Stimulated activated naive CD4-positive, alpha-beta T cell (primary cell): Measurements from ENCODE around the gene CASP3.

Experiments
- DNase-seq, 6 experiments: peaks; one replicate each; lab custom pipeline; 2025; lab: John Stamatoyannopoulos, UW

CASP3 gene

GRCh38 chr4:184649026-184649970 is at the start of gene CASP3, which contains the start of gene PRIMPOL:
CASP3 (minus strand) TSS chr4:184649447; CDS start chr4:184638453, 10,994 bp downstream.
PRIMPOL (plus strand) TSS chr4:184649738; CDS start chr4:184657141, 7,403 bp downstream.
- DNase-seq = peak; percentile 91 to 96 (median 93)

GRCh38 chr4:184697956-184698355 is 48.7 kb upstream of the CASP3 start:
- DNase-seq = no peak

DNA sequence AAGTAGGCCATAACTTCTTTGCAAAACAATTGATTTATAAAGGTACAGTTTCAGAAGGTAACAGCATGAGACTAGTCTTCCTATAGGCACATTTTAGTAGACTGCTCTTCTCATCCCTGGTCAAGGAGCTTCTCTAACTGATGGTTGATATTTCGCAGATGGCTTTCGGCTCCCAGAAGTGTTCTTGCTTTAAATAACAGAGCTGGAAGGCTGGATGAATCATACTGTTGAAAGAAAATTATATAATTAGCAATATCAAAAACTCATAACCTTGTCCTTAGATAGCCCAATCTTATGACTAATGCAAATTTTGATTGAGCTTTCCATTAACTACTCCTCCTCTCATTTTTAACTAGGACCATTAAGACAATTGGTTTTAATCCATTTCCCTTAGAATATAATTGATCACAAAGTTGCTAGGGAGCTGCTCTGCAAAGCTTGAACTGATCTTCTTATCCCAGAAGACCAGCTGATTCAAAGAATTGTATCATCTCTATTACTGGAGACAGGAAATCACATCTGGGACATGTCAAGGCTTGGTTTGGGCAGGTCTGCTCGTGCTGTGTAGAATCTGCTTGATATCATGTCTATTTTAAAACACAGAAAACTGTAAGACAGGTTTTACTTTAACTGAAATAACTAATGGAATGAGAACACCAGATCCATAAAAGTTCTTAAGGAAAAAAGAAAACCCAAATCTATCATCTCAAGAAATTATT is 46.1 kb upstream of the CASP3 start:
- DNase-seq = no peak

- no peak for DNase-seq
These were observed 45.2 kb upstream of the CASP3 start for GRCh38 chr4:184694412-184694956.

DNA sequence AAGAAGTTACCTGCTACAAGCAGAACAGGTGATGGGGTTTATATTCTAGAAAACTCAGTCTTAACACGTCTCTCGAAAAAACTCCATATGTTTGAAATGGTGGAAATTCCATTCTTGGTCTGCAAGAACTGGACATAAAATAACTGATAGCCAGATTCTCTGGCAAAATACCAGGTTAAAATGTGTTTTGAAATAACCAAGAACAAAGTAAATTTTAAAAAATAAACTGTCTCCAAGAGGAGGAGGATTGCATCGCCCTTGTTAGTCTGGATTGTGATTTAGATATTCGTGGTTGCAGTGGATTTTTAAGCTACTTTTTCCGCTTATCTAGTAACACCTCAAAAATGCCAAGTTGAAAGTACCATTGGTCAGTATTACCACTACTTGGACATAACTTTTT is 43.8 kb upstream of the CASP3 start:
- no peak for DNase-seq

DNA sequence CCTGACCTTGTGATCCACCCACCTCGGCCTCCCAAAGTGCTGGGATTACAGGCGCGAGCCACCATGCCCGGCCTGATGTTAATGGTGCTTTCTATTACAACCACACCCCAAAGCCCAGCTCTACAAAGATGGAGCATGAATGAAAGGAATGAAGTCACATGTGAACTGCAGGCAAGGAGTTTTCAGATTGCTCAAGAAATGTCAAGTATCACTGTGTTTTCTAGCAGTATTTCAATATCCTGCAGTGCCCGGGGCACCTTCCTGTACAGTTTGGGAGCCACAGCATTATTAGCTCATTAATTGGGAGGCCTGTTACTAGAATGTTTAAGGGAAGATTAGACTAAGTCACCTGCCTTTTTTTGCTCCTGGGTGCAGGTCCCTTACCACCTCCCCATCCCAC is 40.4 kb upstream of the CASP3 start:
- DNase-seq = no peak

DNA sequence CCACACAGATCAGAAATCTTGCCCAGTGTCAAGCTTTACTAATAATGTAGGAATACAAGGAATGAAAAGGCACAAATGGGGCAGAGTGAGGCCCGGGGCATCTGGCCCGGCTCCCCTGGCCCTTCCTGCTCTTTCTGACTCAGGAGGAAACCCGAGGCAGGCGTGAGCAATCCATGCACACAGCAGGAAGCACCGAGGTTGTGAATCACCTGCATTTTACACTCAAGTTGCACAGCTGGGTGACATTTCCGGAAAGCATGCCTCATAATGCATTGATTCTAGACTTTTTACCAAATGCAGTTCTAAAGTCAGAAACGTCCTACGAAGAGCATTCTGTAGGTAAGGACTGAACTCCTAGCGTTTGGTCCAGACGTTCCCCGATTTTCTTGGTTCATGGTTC is 39.2 kb upstream of the CASP3 start:
- DNase-seq = no peak

DNA sequence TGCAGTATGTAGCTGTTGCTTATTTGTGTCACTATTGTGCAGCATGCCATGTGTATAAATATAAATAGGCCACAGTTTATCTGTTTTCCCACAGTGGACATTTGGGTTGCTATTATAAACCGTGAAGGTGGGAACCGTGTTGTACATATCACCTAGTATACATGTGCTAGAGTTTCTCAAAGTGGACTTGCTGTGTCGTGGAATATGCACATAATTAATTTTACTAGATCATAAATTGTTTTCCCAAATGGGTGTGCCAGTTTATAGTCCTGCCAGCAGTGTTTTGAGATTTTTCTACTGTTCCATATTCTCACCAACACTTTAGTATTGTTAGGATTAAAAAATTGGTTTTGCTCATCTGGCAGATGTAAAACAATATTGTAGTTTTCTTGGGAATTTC is 38.8 kb upstream of the CASP3 start:
- DNase-seq = no peak

DNA sequence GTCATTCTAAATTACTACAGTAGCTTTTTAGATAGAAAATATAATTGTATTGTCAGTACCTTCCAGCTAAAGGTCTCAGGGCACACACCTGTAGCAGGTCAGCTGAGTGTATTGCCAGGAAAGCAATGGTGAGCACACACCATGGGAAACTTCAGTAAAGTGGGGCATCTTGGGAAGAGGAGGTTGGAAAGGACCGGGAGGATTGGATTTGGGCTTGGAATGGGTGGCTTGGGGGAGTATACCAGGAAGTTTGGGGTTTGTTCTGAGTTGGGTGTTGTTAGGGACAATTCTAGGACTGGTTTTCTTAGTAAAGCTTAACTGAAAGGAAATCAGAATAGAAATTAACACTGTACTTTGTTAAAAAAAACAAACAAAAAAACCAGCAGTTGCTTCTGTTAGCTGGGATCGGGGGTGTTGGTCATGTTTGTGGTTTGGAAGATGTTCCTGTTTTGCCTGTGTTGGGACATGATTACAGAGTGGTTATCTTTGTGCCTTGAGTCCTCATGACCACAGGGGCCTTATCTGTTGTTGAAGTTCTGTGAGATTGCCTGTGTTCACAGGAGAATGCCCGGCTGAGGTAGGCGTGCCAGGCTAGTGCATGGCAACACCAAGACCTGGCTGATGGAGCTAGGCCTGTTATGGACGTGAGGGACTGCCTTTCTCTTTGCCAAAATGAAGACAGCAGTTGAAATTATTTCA is 35.4 kb upstream of the CASP3 start:
- no peak for DNase-seq

DNA sequence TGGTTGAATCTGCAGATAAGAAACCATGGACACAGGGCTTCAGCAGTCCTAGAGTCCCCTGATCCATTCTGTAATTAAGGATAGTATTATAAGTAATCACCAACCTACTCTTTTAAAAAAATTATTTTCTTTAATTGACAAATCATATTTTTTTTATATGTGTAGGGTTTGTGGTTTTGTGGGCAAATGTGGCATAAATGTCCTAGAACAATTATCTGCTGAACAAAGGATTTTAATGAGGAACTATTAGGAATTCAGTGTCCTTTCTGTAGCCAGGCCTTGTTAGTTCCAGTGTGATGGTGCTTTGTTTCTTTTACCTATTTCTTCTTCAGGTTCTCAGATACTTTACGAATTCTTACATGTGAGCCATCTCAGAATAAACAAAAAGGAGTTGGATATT is 32.7 kb upstream of the CASP3 start:
- DNase-seq = no peak

GRCh38 chr4:184680698-184681097 is 31.5 kb upstream of the CASP3 start:
- DNase-seq = no peak

GRCh38 chr4:184675821-184676492 is 26.7 kb upstream of the CASP3 start:
- DNase-seq = no peak

- DNase-seq = no peak
These were observed 25.8 kb upstream of the CASP3 start for GRCh38 chr4:184675018-184675417.

- DNase-seq = no peak
These were observed 24.8 kb upstream of the CASP3 start for GRCh38 chr4:184674011-184674410.

DNA sequence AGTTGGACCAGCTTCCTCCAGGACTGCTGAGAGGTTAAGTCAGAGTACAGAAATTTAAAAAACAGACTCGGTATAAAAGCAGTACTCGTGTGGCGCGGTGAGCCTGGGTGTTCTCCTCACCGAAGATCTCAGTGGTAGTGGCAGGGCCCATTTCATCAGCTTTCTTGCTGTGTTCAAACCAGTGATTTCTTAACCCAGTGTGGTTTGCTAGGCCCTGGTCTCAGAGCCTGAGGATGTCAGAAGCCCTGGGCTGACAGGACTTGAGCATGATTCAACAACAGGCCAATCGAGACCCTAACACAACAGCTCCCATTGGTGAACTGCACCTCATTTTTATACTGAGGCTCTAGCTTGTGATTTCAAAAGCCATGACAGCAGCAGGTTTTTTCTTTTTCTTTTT is 23.5 kb upstream of the CASP3 start:
- no peak for DNase-seq

GRCh38 chr4:184671101-184671500 is 21.9 kb upstream of the CASP3 start:
- DNase-seq = no peak

- no peak for DNase-seq
These were observed 20.0 kb upstream of the CASP3 start for GRCh38 chr4:184669251-184669650.

DNA sequence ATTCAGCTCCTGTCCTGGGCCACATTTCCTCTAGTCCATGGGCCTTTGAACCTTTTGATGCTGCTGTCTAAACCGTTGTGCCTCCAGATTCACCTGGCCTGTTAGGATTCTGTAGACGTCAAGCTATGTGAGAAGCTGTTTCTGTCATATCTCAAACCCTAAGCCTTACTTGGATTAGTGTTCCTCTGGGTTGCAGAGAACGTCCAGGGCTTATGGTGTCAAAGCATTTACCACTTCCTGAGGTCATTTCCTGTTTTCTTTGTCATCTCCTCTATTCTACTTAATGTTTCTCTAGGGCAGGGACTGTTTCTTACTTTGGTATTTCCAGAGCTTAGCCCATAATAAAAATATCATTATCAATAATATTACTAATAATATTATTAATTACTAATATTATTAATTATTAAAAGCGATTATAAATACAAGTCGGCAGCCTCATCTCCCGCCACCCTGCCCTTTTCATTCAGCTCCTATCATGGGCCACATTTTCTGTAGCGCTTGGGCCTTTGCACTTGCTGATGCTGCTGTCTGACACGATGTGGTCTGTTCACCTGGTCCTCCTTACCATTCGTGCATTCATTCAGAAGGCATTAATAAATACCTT is 19.4 kb upstream of the CASP3 start:
- DNase-seq = no peak

- DNase-seq = peak in 1 of 6 experiments; percentile 3
These were observed 18.8 kb upstream of the CASP3 start for GRCh38 chr4:184668096-184668495.

DNA sequence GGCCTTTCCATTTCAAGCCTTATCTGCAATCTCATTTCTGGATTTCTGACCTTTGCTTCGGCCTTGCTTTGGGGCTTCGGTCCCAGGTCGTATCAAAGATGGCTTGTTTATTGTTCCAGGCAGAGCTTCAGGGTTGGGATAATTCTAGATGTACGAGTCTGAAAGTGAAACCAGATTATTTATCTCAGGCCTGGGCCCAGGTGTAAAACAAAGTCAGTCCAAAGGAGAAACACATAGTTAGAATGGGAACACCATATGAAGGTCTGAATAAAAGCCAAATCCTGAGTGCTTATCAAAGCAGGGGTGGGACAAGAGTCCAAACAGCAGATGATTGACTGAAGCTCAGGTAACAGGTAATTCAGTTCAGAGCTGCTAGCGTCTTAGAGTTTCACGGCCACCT is 17.4 kb upstream of the CASP3 start:
- DNase-seq = no peak
